ENCODE results near the gene RESP18.
"Not testable (repeated sequence)": the region's sequence is repeated elsewhere in the genome, so short reads cannot be mapped to it uniquely, and the experiment has no call there.

RESP18 gene

DNA sequence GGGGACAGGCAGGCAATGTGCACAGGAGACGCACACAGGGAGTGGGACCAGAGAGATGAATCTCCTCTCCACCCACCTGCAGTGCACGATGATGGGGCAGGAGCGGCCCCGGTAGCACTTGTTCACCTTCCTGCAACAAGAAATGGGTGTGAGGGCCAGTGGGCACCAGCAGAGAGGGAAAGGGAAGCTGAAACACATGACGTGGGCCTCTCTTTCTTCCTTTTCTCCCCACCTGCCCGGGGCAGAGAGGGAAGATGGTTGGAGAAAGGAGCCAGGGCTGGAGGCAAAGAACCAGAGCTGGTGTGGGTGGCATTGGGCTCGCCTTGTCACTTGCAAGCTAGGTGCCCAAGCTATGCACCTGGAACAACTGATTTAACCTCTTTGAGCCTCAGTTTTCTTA lies 41.1 kb downstream of the RESP18 start:
- no peak for DNase-seq

DNA sequence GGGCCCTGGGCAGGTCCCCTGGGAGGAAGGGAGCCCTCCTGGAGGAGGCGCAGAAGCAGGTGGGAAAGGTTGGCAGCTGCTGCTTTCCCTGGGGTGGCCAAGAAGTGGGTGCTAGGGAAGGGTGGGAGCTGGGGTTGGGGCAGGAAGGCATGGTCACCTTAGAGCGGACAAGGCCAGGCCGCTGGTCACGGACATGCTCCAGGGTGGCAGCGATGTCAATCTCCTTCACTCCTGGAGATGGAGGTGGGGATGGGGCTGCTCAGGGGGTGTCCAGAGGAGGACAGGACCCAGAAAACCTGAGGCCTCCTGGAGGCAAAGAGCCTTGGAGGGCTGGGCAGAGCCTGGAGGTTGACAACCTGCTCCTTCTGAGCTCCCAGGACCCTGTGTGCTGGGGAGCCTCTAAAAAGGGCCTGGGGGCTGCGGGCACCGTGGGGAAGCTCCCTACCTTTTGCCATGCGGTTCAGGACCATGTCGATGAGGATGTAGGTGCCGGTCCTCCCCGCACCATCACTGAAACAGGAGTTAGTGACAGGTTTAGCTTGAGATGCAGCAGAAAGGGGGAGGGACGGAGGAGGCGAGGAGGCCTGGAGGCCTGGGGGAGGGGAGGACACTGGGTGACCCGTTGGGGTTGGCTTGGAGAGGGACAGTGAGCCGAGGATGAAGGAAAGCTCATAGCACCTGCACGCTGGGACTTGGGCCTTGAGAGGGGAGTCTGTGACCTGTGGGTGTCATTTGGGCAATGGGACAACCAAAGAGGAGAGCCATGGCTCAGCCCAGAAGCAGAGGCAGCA lies 42.0 kb downstream of the RESP18 start:
- no peak for DNase-seq

- DNase-seq: peak; percentile 20
Observed at GRCh38 chr2:219289537-219290361, 42.8 kb downstream of the RESP18 start.

DNA sequence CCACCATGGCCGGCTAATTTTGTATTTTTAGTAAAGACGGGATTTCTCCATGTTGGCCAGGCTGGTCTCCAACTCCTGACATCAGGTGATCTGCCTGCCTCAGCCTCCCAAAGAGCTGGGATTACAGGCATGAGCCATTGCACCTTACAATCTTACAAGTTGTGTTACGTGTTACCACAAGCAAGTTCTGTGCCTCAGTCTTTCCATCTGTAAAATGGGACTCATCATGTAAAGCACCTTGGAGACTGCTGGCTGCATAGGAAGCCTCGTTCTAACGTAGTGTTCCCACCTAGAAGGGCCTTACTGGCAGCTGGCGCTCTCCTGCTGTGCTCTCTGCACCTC lies 43.4 kb downstream of the RESP18 start:
- peak; percentile 20 for DNase-seq

GRCh38 chr2:219287580-219288265 lies 44.8 kb downstream of the RESP18 start:
- DNase-seq: no peak

GRCh38 chr2:219287116-219287440 lies 45.5 kb downstream of the RESP18 start:
- not testable (repeated sequence) for DNase-seq

- DNase-seq: no peak
Observed at GRCh38 chr2:219286436-219287115, 46.0 kb downstream of the RESP18 start.

DNA sequence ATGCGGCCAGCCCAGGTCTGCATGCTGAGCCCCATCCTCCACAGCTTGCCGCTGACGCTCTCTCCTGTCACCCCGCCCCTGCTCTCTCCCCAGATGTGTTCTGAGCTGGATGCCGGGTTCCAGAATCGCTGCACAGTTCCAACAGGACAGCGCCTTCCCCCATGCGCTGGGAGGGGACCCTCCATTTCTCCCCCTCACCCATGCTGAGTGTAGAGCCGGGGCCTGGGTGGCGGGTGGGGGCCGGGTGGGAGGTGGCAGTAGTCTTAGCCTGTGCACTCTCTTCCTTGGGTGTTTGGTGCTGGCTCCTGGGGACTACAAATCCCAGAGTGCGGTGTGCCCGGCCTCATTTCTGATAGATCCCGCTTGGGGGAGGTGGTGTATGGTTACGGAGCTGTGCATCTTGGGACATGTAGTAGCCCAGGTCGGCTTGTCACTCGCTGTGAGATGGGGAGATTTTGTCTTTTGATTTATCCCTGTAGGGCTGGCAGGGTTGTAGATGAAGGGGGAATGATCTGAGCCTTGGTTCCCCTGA lies 46.6 kb downstream of the RESP18 start:
- DNase-seq: no peak

DNA sequence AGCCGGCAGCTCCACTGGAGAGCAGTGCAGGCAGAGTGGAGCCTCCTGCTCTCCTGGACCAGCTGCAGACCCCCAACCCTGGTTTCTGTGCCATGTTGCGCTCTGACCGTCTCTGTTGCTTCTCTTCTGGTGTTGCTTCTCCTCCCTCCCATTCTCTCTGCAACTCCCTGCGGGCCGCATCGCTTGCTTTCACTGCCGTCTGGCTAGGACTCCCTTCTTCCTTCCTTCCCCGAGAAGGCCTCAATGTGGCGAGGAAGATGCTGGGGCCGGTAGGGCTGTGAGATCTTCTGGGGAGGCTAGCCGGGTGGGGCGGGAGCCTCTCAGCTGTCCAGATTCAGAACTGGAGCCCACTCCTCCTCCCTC lies 47.2 kb downstream of the RESP18 start:
- DNase-seq: no peak

- no peak for DNase-seq
Observed at GRCh38 chr2:219284501-219285372, 47.8 kb downstream of the RESP18 start.

DNA sequence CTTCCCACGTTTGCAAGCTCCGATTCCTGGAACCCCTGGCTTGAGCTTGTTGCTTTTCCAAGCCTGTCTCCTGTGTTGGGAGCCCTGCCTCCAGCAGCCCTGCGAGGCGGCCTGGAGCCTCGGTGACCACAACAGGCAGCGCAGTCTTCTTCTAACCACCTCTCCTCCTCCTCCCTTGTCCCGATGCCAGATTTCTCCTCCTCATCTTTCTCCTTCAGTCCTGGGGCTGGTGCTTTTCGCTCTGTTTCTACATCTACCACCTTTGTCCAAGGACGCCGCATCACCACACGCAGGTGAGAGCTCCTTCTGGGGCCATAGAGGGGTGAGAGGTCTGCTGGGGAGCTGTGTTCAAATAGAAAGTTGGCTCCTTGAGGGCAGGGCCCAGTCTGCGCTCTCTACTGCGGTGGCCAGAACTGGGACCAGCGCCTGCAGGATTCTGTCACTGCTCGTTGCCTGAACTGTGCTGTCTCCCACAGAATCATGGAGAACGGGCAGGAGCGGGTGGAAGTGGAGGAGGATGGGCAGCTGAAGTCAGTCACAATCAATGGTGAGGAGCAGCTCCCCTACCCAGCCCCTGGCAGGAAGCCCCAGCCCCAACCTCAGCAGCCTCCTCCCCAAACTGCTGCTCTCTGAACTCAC lies 49.5 kb downstream of the RESP18 start:
- no peak for DNase-seq

- no peak for DNase-seq
Observed at GRCh38 chr2:219282375-219282774, 50.2 kb downstream of the RESP18 start.

DNA sequence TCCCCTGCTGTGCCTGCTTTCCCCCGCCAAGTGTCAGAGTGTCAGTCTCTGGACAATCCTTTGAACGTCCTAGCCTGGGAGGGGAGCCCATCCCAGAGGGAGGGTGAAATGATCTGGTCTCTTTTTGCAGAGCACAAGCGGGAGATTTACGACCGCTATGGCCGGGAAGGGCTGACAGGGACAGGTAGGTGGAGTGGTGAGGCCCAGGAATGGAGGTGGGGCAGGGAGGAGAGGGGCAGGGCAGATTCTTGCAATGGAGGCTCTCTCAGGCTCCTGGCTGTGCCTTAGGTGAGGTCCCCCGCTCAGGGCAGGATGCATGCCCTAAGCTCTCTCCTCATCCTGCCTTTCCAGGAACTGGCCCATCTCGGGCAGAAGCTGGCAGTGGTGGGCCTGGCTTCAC lies 51.0 kb downstream of the RESP18 start:
- no peak for DNase-seq

- DNase-seq: no peak
Observed at GRCh38 chr2:219280651-219281050, 51.9 kb downstream of the RESP18 start.

GRCh38 chr2:219279916-219280516 lies 52.5 kb downstream of the RESP18 start:
- no peak for DNase-seq

- peak; percentile 89 for DNase-seq
Observed at GRCh38 chr2:219279151-219279915, 53.2 kb downstream of the RESP18 start, which contains the start of gene DNAJB2. Gene DNAJB2 (plus strand): TSS chr2:219279366. CDS start chr2:219279834, 468 bp downstream.

- no peak for DNase-seq
Observed at GRCh38 chr2:219278655-219279150, 53.8 kb downstream of the RESP18 start.

DNA sequence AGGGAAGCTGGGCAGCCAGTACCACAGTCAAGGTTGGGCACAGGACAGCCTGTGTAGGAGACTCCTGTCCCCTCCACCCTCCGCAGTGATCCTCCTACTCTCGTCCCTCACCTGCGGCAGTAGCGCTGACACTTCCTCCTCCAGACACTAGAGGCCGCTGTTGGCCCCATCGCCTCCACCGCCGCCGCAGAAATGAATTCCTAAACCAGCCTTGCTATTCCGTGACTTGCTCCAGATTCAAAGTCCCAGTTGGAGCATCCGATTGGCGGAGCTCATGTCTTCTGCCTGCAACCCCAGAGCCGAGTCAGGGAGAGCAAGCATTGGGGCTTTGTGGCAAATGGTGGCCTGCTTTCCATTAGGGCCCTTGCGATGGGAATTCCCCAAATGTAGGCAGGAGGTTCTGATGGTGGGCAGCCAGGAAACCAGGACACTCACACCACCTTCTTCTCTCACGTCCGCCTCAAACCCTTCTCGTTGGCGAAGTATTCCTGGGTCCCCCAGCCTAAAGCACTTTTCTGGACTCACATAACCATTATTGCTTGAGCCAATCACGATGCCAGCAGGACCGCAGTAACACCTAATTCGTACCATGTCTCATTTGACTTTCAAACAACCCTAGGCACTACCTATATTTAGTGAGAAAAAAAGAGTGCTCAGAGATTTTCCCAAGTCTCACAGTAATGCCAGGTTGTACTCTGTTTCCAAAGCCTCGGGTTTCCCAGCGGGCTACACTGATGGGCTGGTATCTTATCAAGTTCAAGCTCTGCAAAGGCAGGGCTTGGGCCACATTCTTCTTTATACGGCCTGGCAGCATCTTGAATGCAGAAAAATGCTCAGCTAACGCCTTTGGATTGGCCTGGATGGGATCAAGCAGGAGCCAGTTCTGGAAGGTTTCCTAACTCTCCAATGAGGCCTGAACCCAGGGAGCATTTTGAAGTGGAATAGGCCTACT lies 54.6 kb downstream of the RESP18 start:
- DNase-seq: peak; percentile 57
